ENCODE data around the gene PAPLN. TPM values are rescaled to one million over a fixed set of nuclear protein-coding genes. Genes with fewer than 3 reads are reported as not detected.

Gene PAPLN
- total and polyA plus RNA-seq, 2 of the 13 experiments (the other 11 are each of a cell fraction or from before 2014, with no cell fraction given): not detected

DNA sequence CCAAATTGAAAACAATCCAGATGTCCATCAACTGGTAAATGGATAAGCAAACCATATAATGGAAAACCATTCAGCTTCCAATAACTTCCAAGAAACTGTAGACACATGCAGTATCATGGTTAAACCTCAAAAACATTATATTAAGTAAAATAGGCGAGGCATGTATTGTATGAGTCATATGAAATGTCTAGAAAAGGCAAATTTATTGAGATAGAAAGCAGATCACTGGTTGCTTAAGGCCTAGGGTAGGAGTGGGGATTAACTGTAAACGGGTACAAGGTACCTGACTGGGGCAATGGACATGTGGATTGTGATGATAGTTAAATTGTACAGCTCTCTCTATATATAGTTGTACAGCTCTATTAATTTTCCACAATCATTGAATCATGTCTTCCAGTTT, 21.3 kb upstream of the PAPLN start:
- Histone ChIP-seq H3K4me2 (ENCODE audit: low read depth, low read length) (no peak overlapping the region), H2AFZ (ENCODE audit: low read length) (no peak overlapping the region), H3K9me3 (ENCODE audit: low read length) (no peaks in the 10 kb centered on the region), H3K4me1 (ENCODE audit: insufficient read depth, low read length) (peaks cover 5% of the 10 kb centered on the region), H3K27ac (ENCODE audit: extremely low read length, insufficient read depth, low read length) (no peak overlapping the region), H4K20me1 (ENCODE audit: insufficient read depth, low read length) (no peaks in the 10 kb centered on the region), H3K27me3 (ENCODE audit: control insufficient read depth in 1 of 2, insufficient read depth in 2 of 2, low read length in 2 of 2) (no peaks in the 10 kb centered on the region), H3K79me2 (ENCODE audit: insufficient read depth, low read length) (no peaks in the 10 kb centered on the region), H3K9ac (ENCODE audit: insufficient read depth, low read depth, low read length) (no peak overlapping the region), H3K36me3 (replicated peaks in 1 of 2; ENCODE audit: control insufficient read depth in 1 of 2, insufficient read depth in 2 of 2, low read length in 2 of 2) (peaks cover 14 to 42% of the 10 kb centered on the region in 2 experiments), H3K4me3 (replicated peaks in 1 of 3; ENCODE audit: insufficient read depth in 1 of 3, low read depth in 2 of 3, low read length in 3 of 3) (no peak overlapping the region)
- DNase-seq (ENCODE audit: low spot score): no peak
- ATAC-seq: no peak
- FAIRE-seq: no peak
- in situ Hi-C loops (cut with HindIII; ENCODE audit: extremely low pct_ligation_motif_present, low pct_unique_long_range_greater_than_20kb): no loop called here
- 94% methylated on average over 2 of the region's 2 CpGs for WGBS (ENCODE audit: low lambda C conversion rate)
- no TSS peak for BruUV-seq (replicated peaks)
- POLR2A ChIA-PET: no interaction called here
- intact Hi-C loops (cut with micrococcal nuclease; ENCODE audit: unreplicated experiment): no loop called here
- TF ChIP-seq NR2F1 (CRISPR knock-in tag; IDR thresholded peaks at IDR 0.05): no peak
- no peak for TF ChIP-seq ZNF225 (CRISPR knock-in tag; IDR thresholded peaks at IDR 0.05)
- TF ChIP-seq, protein P1, sequence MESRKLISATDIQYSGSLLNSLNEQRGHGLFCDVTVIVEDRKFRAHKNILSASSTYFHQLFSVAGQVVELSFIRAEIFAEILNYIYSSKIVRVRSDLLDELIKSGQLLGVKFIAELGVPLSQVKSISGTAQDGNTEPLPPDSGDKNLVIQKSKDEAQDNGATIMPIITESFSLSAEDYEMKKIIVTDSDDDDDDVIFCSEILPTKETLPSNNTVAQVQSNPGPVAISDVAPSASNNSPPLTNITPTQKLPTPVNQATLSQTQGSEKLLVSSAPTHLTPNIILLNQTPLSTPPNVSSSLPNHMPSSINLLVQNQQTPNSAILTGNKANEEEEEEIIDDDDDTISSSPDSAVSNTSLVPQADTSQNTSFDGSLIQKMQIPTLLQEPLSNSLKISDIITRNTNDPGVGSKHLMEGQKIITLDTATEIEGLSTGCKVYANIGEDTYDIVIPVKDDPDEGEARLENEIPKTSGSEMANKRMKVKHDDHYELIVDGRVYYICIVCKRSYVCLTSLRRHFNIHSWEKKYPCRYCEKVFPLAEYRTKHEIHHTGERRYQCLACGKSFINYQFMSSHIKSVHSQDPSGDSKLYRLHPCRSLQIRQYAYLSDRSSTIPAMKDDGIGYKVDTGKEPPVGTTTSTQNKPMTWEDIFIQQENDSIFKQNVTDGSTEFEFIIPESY (CRISPR knock-in tag; IDR thresholded peaks at IDR 0.05): no peak
- TF ChIP-seq GLMP (CRISPR knock-in tag; IDR thresholded peaks at IDR 0.05; ENCODE audit: borderline replicate concordance): no peak
- TF ChIP-seq ZNF468 (CRISPR knock-in tag; IDR thresholded peaks at IDR 0.05): no peak
- TF ChIP-seq, protein P2, sequence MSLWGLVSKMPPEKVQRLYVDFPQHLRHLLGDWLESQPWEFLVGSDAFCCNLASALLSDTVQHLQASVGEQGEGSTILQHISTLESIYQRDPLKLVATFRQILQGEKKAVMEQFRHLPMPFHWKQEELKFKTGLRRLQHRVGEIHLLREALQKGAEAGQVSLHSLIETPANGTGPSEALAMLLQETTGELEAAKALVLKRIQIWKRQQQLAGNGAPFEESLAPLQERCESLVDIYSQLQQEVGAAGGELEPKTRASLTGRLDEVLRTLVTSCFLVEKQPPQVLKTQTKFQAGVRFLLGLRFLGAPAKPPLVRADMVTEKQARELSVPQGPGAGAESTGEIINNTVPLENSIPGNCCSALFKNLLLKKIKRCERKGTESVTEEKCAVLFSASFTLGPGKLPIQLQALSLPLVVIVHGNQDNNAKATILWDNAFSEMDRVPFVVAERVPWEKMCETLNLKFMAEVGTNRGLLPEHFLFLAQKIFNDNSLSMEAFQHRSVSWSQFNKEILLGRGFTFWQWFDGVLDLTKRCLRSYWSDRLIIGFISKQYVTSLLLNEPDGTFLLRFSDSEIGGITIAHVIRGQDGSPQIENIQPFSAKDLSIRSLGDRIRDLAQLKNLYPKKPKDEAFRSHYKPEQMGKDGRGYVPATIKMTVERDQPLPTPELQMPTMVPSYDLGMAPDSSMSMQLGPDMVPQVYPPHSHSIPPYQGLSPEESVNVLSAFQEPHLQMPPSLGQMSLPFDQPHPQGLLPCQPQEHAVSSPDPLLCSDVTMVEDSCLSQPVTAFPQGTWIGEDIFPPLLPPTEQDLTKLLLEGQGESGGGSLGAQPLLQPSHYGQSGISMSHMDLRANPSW (CRISPR knock-in tag; IDR thresholded peaks at IDR 0.05; ENCODE audit: borderline replicate concordance): no peak
- CTCF ChIA-PET (ENCODE audit: low intra/inter-chr PET ratio, low total read pairs): no interaction called here
